ACHN (cell line): Measurements from ENCODE around the gene STAT3.
"Not testable (repeated sequence)": the region's sequence is repeated elsewhere in the genome, so short reads cannot be mapped to it uniquely, and the experiment has no call there.

ENCODE experiments used
- DNase-seq: peaks from one replicate; pipeline ENCODE4 v3.0.0-alpha.2; 2015
- in situ Hi-C: cut with HindIII; loops from 2 replicates; pipeline ENCODE4 v1.10.0; 2017; ENCODE audit warnings: low sequenced_read_pairs, low pct_ligation_motif_present, low pct_unique_long_range_greater_than_20kb

The STAT3 gene

GRCh38 chr17:42411361-42411760 lies 23.1 kb upstream of the STAT3 start:
- DNase-seq = no peak
- in situ Hi-C loops = no loop called here

- in situ Hi-C loops = no loop called here
- no peak for DNase-seq
Measured at GRCh38 chr17:42410319-42410685, 22.1 kb upstream of the STAT3 start.

DNA sequence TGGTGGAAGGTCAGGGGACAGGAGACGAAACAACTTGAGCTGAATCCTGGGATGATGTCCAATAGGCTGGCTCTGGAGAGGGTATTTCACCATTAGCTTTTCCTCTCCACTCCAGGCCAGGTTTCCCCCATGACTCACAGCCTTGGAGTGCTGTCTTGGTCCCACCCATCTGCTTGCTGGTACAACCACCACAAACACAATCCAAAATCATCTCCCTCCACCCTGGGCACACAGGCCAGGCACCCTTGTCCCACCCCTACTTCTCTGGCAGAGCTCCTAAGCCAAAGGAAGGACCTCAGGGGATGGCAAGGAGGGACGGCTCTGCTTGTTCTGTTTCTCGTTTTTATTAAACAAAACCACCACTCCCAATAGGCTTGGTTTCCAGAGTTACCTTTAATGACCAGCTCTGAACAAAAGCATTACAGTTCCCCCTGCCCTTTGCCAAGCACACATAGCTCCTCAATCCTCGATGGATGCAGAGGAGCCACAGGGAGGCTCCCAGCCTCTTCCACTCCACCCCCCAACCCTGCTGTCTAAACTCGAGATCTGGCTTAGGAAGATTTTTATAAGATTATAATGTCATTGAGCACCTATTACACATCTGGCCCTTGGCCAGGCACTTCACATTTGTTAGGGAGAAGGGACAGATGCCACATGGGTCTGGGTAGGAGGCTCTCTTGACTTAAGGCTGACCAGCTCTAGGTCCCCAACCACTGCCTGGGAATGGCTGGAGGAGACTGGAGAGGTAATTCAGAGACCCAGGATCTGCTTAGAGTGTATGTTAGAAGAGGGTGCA lies 21.5 kb upstream of the STAT3 start:
- in situ Hi-C loops = no loop called here
- peak; percentile 77 for DNase-seq

DNA sequence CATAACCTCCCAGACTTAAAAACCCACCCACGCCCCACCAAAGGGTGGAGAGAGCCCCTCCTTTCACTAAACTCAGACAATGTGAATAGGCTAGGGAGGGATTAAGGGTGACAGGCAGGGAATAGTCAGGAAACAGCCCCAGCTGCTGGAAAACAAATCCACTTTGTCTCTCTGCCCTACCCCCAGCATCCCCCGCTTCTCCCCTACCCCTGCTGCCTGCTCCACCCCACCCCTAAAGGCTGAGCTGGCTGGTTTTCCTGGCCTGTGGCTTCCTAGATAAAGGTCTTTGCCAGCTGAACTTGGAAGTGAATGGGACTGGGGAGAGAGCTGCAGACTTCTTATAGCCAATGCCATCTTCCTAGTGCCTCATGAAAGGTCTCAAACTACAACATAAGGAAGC lies 19.8 kb upstream of the STAT3 start:
- in situ Hi-C loops = no loop called here
- no peak for DNase-seq

GRCh38 chr17:42407289-42407836 lies 19.1 kb upstream of the STAT3 start:
- in situ Hi-C loops = no loop called here
- peak; percentile 72 for DNase-seq

DNA sequence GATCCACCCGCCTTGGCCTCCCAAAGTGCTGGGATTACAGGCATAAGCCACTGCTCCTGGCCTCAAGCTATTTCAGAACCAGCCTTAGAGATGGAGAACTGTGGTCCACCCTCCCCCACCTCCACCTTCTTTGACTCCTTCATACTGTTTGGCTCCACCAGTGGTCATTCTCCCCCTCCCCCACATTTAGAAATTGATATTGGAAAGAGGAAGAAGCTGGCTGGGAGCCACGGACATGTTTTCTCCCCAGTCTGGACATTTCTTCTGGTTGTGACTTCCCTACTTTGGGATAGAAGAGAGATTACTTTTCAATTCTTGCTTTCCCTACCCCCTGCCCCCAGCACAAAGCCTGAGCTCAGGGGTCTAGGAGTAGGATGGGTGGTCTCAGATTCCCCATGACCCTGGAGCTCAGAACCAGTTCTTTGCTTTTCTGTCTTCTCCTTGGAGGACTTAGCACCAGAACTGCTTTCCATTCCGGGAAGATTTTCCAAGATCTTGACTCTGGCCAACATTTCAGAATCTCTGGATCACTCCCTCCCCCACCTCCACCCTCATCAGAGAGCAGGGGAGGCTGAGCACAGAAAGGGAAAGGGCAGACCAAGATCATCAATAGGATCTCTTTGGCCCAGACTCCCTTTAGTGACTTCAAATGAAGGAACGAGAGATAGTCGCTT lies 18.5 kb upstream of the STAT3 start:
- in situ Hi-C loops = no loop called here
- no peak for DNase-seq

DNA sequence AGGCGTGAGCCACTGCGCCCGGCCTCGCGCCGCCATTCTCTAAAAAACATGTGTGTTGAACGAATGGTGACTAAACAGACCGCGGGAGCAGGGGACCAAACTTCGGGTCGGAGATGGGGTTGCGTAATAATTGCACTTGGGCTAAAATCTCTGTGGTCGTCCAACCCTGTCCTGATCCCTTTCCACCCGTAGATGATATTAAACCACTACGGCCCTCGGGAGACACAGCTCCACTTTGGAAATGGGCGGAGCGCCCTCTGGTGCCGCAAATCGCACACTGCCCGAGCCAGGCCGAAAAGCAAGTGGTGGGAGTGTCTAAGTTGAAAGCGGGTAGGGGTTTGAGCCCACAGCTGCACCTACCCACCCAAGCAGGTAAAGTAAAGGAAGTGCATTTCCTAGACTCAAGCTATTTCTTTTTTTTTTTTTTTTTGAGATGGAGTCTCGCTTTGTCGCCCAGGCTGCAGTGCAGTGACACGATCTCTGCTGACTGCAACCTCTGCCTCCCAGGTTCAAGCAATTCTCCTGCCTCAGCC lies 17.8 kb upstream of the STAT3 start:
- in situ Hi-C loops = no loop called here
- DNase-seq = peak; percentile 68

- in situ Hi-C loops = no loop called here
Measured at GRCh38 chr17:42405076-42405475, 16.8 kb upstream of the STAT3 start.

GRCh38 chr17:42404326-42405055 lies 16.2 kb upstream of the STAT3 start:
- in situ Hi-C loops = no loop called here
- DNase-seq = no peak

More at GRCh38 chr17:42405076-42405475, 16.8 kb upstream of the STAT3 start:
- no peak for DNase-seq

DNA sequence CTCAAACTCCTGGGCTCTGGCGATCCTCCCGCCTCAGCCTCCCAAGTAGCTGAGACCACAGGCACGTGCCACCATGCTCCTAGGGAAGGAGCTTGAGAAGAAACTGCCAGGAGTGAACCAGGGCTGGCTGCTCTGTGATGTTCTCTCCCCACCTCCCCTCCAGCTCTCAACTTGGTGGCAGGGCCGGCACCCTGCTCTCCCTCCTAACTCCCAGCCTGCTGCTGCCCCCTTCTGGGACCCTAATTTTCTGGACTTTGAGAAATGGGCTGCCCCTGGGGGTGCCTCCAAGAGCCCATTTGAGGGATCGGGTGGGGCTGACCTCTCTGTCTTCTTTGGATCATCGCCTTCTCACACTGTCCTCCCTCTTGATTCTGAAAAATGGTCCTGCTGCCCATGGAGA lies 14.9 kb upstream of the STAT3 start:
- in situ Hi-C loops = no loop called here
- DNase-seq = no peak

DNA sequence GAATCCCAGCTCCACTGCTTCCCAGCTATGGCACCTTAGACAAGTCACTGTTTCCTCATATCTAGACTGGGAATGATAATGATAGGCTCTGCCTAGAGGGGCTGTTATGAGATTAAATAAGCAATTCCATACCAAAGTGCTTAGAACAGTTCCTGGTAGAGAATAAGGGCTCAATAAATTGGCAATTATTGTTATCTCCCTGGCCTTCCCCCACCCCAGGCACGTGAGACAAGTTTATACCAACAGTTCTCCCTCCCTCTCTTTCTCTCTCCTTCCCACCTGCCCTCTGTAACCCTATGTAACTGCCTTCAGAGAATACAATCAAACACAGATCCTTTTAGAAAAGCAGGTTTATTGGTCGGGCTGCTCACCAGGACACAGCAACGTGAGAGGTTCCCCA lies 13.9 kb upstream of the STAT3 start:
- in situ Hi-C loops = no loop called here
- no peak for DNase-seq

- in situ Hi-C loops, DNase-seq: not testable (repeated sequence)
Measured at GRCh38 chr17:42400844-42401375, 12.7 kb upstream of the STAT3 start.

GRCh38 chr17:42399948-42400843 lies 12.0 kb upstream of the STAT3 start:
- in situ Hi-C loops = no loop called here
- no peak for DNase-seq

DNA sequence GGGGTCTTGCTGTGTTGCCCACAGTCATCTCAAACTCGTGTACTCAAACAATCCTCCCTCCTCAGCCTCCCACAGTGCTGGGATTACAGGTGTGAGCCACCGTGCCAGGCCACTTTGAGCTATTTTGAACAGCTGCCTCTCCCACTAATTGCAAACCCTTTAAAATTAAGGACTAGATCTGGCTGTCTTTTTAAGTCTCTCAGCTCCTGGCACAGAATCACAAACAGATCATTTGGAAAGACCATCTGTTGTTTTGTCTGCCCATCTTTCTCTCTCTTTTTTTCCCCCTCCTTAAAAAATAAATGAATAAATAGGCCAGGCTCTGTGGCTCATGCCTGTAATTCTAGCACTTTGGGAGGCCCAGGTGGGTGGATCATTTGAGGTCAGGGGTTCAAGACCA lies 10.9 kb upstream of the STAT3 start:
- no peak for DNase-seq
- in situ Hi-C loops = no loop called here

- in situ Hi-C loops, DNase-seq: not testable (repeated sequence)
Measured at GRCh38 chr17:42395601-42396000, 7.4 kb upstream of the STAT3 start.

- in situ Hi-C loops = no loop called here
- no peak for DNase-seq
Measured at GRCh38 chr17:42394838-42395237, 6.6 kb upstream of the STAT3 start.

DNA sequence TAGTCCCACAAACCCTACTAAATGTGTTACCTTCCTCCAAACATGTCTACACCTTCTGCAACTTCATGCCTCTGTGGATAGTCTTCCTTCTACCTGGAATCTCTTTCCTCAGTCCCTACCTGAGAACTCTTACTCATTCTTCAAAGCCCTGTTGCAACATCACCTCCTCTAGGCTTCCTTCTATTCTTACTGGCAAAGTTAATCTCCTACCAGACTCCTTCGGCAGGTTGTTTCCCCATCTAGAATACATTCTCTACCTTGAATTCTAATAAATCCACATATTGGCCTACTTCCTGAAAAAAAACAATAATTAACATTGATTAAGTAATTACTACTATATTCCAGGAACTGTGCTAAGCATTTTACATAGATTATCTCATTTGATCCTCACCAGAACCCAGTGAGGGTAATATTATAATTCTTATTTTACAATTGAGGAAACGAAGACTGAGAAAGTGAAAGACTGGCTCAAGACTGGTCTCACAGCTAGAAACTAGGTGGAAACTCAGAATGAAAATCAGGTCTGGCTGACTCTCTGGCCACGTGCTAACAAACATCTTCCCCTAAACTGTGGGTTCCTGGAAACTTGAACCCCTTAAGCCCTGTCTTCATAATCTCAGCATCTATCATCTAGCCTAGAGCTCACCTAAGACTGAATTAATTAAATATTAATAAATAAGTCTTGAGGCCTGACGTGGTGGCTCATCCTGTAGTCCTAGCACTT lies 4.6 kb upstream of the STAT3 start:
- in situ Hi-C loops = no loop called here
- no peak for DNase-seq
